ENCODE data around the gene OR6M1. TPM values are rescaled to one million over a fixed set of nuclear protein-coding genes. Genes with fewer than 3 reads are reported as not detected.

The OR6M1 gene
- total and polyA plus RNA-seq, 12 donors = not detected

- no peak for DNase-seq
- no peak for ATAC-seq
- 88 to 96% methylated on average over 1 of the region's 1 CpG for WGBS, 2 donors
These were observed 9.9 kb downstream of the OR6M1 start for GRCh38 chr11:123796226-123796625.

GRCh38 chr11:123783536-123783935 lies 22.6 kb downstream of the OR6M1 start:
- H3K36me3 ChIP-seq = no peaks in the 10 kb centered on the region

More at GRCh38 chr11:123796226-123796625, 9.9 kb downstream of the OR6M1 start:
- no peak for TF ChIP-seq CTCF (IDR thresholded peaks at IDR 0.05)
- Histone ChIP-seq H3K36me3 (no peaks in the 10 kb centered on the region), H3K4me3 (no peak overlapping the region), H3K27ac (no peak overlapping the region), H3K9me3 (peaks cover 0 to 6% (median 0%) of the 10 kb centered on the region in 11 donors), H3K27me3 (no peaks in the 10 kb centered on the region), H3K4me1 (no peaks in the 10 kb centered on the region)
- intact Hi-C loops (cut with DNase I) = no loop called here

GRCh38 chr11:123778511-123778910 lies 27.6 kb downstream of the OR6M1 start:
- TF ChIP-seq CTCF (IDR thresholded peaks at IDR 0.05) = no peak
- Histone ChIP-seq H3K27me3 (peaks cover 0 to 2% (median 0%) of the 10 kb centered on the region in 7 donors), H3K4me1 (no peaks in the 10 kb centered on the region), H3K27ac (no peak overlapping the region), H3K36me3 (no peaks in the 10 kb centered on the region), H3K4me3 (no peak overlapping the region), H3K9me3 (no peaks in the 10 kb centered on the region)
- 61 to 71% methylated on average over 1 of the region's 1 CpG for WGBS, 2 donors
- intact Hi-C loops (cut with DNase I) = no loop called here
- DNase-seq = no peak
- ATAC-seq = no peak

More at GRCh38 chr11:123783536-123783935, 22.6 kb downstream of the OR6M1 start:
- Histone ChIP-seq H3K27me3 (no peaks in the 10 kb centered on the region), H3K9me3 (no peaks in the 10 kb centered on the region), H3K4me3 (no peak overlapping the region), H3K27ac (no peak overlapping the region), H3K4me1 (no peaks in the 10 kb centered on the region)
- intact Hi-C loops (cut with DNase I) = no loop called here
- ATAC-seq (no peak), DNase-seq (no peak)
- 65 to 72% methylated on average over 1 of the region's 1 CpG for WGBS, 2 donors
- TF ChIP-seq CTCF (IDR thresholded peaks at IDR 0.05) = no peak

- no peak for TF ChIP-seq CTCF (IDR thresholded peaks at IDR 0.05)
- Histone ChIP-seq H3K4me1 (no peaks in the 10 kb centered on the region), H3K27me3 (peaks cover 0 to 2% (median 0%) of the 10 kb centered on the region in 7 donors), H3K27ac (no peak overlapping the region), H3K9me3 (no peaks in the 10 kb centered on the region), H3K4me3 (no peak overlapping the region), H3K36me3 (no peaks in the 10 kb centered on the region)
- WGBS, 2 donors = 39 to 47% methylated on average over 4 of the region's 4 CpGs
- ATAC-seq = no peak
- intact Hi-C loops (cut with DNase I) = no loop called here
- no peak for DNase-seq
These were observed 30.2 kb downstream of the OR6M1 start for GRCh38 chr11:123775715-123776549.
